ENCODE data around the gene LCTL. TPM values are rescaled to one million over a fixed set of nuclear protein-coding genes. Genes with fewer than 3 reads are reported as not detected.

Gene LCTL
- polyA plus RNA-seq, 3 donors: not detected

DNA sequence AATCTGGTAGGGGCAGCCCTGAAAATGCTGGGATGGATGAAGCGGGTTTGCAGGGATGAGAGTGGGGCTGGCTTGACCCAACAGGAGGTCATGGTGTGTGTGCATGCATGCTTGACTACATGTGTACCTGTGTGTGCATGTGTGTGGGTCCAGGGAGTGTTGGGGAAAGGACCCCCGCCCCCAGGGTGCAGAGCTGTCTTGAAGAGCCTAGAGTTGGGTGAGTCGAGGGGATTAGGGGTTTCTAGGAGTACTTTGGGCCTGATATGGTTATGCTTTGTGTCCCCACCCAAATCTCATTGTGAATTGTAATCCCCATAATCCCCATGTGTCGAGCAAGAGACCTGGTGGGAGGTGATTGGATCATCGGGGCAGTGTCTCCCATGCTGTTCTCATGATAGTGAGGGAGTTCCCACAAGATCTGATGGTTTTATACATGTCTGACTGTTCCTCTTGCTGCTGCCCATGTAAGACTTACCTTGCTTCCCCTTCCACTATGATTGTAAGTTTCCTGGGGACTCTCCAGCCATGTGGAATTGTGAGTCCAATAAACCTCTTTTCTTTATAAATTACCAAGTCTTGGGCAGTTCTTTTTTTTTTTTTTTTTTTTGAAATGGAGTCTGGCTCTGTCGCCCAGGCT lies 5.2 kb upstream of the LCTL start:
- DNase-seq: no peak
- peaks cover 7% of the 10 kb centered on the region for H3K4me1 Mint-ChIP-seq
- peaks cover 0 to 8% (median 0%) of the 10 kb centered on the region in 7 donors for H3K9me3 Mint-ChIP-seq
- no peaks in the 10 kb centered on the region for H3K36me3 ChIP-seq (replicated peaks in 1 of 2; ENCODE audit: control insufficient read depth in 1 of 2, insufficient read depth in 2 of 2, low read length in 2 of 2)
- no peak overlapping the region for H3K4me3 ChIP-seq (replicated peaks in 1 of 3; ENCODE audit: low read depth in 2 of 3, low read length in 3 of 3)
- H3K27me3 ChIP-seq (ENCODE audit: control insufficient read depth in 2 of 2, insufficient read depth in 2 of 2, low read length in 2 of 2): no peaks in the 10 kb centered on the region
- no peak overlapping the region for H3K9ac ChIP-seq (ENCODE audit: insufficient read depth, low read length, poor library complexity, severe bottlenecking)
- TF ChIP-seq, protein P1, sequence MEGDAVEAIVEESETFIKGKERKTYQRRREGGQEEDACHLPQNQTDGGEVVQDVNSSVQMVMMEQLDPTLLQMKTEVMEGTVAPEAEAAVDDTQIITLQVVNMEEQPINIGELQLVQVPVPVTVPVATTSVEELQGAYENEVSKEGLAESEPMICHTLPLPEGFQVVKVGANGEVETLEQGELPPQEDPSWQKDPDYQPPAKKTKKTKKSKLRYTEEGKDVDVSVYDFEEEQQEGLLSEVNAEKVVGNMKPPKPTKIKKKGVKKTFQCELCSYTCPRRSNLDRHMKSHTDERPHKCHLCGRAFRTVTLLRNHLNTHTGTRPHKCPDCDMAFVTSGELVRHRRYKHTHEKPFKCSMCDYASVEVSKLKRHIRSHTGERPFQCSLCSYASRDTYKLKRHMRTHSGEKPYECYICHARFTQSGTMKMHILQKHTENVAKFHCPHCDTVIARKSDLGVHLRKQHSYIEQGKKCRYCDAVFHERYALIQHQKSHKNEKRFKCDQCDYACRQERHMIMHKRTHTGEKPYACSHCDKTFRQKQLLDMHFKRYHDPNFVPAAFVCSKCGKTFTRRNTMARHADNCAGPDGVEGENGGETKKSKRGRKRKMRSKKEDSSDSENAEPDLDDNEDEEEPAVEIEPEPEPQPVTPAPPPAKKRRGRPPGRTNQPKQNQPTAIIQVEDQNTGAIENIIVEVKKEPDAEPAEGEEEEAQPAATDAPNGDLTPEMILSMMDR (IDR thresholded peaks at IDR 0.05): no peak
- H3K4me3 Mint-ChIP-seq: no peak overlapping the region
- no peaks in the 10 kb centered on the region for H3K79me2 ChIP-seq (ENCODE audit: insufficient read depth, low read length)
- H3K36me3 Mint-ChIP-seq: no peaks in the 10 kb centered on the region
- H4K20me1 ChIP-seq (ENCODE audit: insufficient read depth, low read length): no peaks in the 10 kb centered on the region
- H3K9me3 ChIP-seq (replicated peaks in 1 of 2; ENCODE audit: control insufficient read depth in 1 of 2, insufficient read depth in 1 of 2, low read length in 2 of 2): peaks cover 0 to 3% of the 10 kb centered on the region in 2 donors
- 100% methylated on average over 2 of the region's 6 CpGs for WGBS (ENCODE audit: insufficient coverage)
- H3K27ac Mint-ChIP-seq: peak overlapping the region in 1 of 7 donors; percentile 33
- H3K27ac ChIP-seq (ENCODE audit: low read depth in 1 of 2, low read length in 2 of 2): no peak overlapping the region
- peaks cover 0 to 3% of the 10 kb centered on the region in 2 donors for H3K4me1 ChIP-seq (ENCODE audit: control insufficient read depth in 1 of 2, insufficient read depth in 2 of 2, low read length in 2 of 2)
- intact Hi-C loops (cut with micrococcal nuclease): no loop called here
- no peak overlapping the region for H2AFZ ChIP-seq (ENCODE audit: insufficient read depth, low read depth, low read length, poor library complexity, severe bottlenecking)
- no peak overlapping the region for H3K4me2 ChIP-seq (replicated peaks; ENCODE audit: extremely low read depth, low read length, poor library complexity, severe bottlenecking)
- H3K27me3 Mint-ChIP-seq (ENCODE audit: low read depth in 3 of 3): peaks cover 0 to 6% (median 6%) of the 10 kb centered on the region in 3 donors

DNA sequence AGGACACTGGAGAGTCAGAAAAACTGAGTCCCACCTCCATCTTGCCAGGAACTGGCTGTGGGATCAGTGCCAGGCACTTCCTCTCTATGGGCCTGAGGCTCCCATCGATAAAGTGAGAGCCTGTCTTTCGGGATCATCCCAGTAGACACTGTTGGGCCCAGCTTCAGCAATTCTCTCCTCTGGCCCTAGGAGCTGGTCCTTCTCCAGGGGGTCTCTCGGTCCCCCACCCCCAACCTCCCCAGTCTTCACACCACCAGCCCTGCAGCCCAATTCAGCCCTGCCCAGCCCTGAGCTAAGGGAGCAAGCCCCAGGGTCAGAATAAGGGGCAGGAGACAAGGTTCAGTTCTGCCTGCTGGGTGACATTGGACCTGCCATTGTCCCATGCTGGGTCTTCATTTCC lies 4.5 kb upstream of the LCTL start:
- Mint-ChIP-seq H3K27me3 (ENCODE audit: low read depth in 3 of 3) (peaks cover 0 to 6% (median 6%) of the 10 kb centered on the region in 3 donors), H3K4me3 (no peak overlapping the region), H3K4me1 (peaks cover 7% of the 10 kb centered on the region), H3K36me3 (no peaks in the 10 kb centered on the region), H3K27ac (peak overlapping the region in 1 of 7 donors; percentile 33), H3K9me3 (peaks cover 0 to 8% (median 0%) of the 10 kb centered on the region in 7 donors)
- intact Hi-C loops (cut with micrococcal nuclease): no loop called here
- H4K20me1 ChIP-seq (ENCODE audit: insufficient read depth, low read length): no peaks in the 10 kb centered on the region
- H3K9ac ChIP-seq (ENCODE audit: insufficient read depth, low read length, poor library complexity, severe bottlenecking): no peak overlapping the region
- H3K27ac ChIP-seq (ENCODE audit: low read depth in 1 of 2, low read length in 2 of 2): no peak overlapping the region
- no peaks in the 10 kb centered on the region for H3K79me2 ChIP-seq (ENCODE audit: insufficient read depth, low read length)
- no peak for DNase-seq
- no peak overlapping the region for H2AFZ ChIP-seq (ENCODE audit: insufficient read depth, low read depth, low read length, poor library complexity, severe bottlenecking)
- H3K4me2 ChIP-seq (replicated peaks; ENCODE audit: extremely low read depth, low read length, poor library complexity, severe bottlenecking): no peak overlapping the region
- no peak overlapping the region for H3K4me3 ChIP-seq (replicated peaks in 1 of 3; ENCODE audit: low read depth in 2 of 3, low read length in 3 of 3)
- 90% methylated on average over 3 of the region's 3 CpGs for WGBS (ENCODE audit: insufficient coverage)
- H3K36me3 ChIP-seq (replicated peaks in 1 of 2; ENCODE audit: control insufficient read depth in 1 of 2, insufficient read depth in 2 of 2, low read length in 2 of 2): no peaks in the 10 kb centered on the region
- no peaks in the 10 kb centered on the region for H3K27me3 ChIP-seq (ENCODE audit: control insufficient read depth in 2 of 2, insufficient read depth in 2 of 2, low read length in 2 of 2)
- H3K9me3 ChIP-seq (replicated peaks in 1 of 2; ENCODE audit: control insufficient read depth in 1 of 2, insufficient read depth in 1 of 2, low read length in 2 of 2): peaks cover 0 to 3% of the 10 kb centered on the region in 2 donors
- H3K4me1 ChIP-seq (ENCODE audit: control insufficient read depth in 1 of 2, insufficient read depth in 2 of 2, low read length in 2 of 2): peaks cover 0 to 3% of the 10 kb centered on the region in 2 donors
- TF ChIP-seq, protein P1 (IDR thresholded peaks at IDR 0.05): no peak

Measured in CD14-positive monocyte (primary cell).